ENCODE data around the gene TAL1.

The TAL1 gene

GRCh38 chr1:47175227-47175934 is 56.6 kb downstream of the TAL1 start:
- DNase-seq (ENCODE audit: low spot score) = peak; percentile 80

DNA sequence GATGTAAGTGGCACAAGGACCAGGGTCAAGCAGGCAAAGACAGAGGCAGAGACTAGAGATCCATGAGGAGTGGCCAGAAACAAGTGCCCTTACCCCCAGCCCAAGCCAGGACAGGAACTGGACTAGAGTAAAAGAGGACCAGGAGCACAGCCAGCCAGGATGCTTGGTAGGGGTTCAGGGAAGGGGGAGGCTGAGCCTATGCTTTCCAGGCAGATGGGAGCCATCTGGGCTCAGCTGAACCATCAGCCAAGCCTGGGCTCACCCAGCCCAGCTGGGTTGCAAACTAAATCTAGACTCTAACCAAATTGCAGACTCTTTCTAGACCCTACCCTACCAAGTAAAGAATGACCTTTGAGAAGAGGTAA is 57.4 kb downstream of the TAL1 start:
- DNase-seq (ENCODE audit: low spot score) = peak; percentile 3

GRCh38 chr1:47172782-47173181 is 59.2 kb downstream of the TAL1 start:
- DNase-seq (ENCODE audit: low spot score) = no peak
